Activated T-cell treated with anti-CD3 and anti-CD28 coated beads, Interleukin-2, amount 50 U/mL, for 4 hours (primary cell): ENCODE measurements around the gene MYL11. TPM values are rescaled to one million over a fixed set of nuclear protein-coding genes. Genes with fewer than 3 reads are reported as not detected.

Source experiments
- total RNA-seq, 3 donors: library from RNA; stranded (reverse); gene quantifications; one replicate each; pipeline ENCODE4 v1.2.1, GENCODE V29; 2021

The MYL11 gene
- total RNA-seq, 3 donors from 2014 or later, result 0.76 TPM; not detected in 2

Other genes with a start within 250 kb of the MYL11 start
- 100 to 1,000 TPM; 747 to 940 (median 832) TPM for gene CORO1A, start 191.2 kb upstream of the MYL11 start, total RNA-seq
- gene BOLA2B, start 181.1 kb upstream of the MYL11 start, total RNA-seq, result 100 to 1,000 TPM; 468 to 531 (median 481) TPM
- gene SLX1A, start 180.9 kb upstream of the MYL11 start, total RNA-seq, result 100 to 1,000 TPM in 1 of 3 donors, 10 to 100 TPM in 2; 84.5 to 110 (median 95.6) TPM
- 1 to 10 TPM; 6.8 to 7.6 (median 7.0) TPM for gene SULT1A3, start 175.5 kb upstream of the MYL11 start, total RNA-seq
- gene NPIPB13, start 126.3 kb upstream of the MYL11 start, total RNA-seq, result 10 to 100 TPM in 1 of 3 donors, 1 to 10 TPM in 2; 8.2 to 10.2 (median 8.3) TPM
- 10 to 100 TPM; 95.2 to 97.2 (median 96.8) TPM for gene CD2BP2, start 19.5 kb upstream of the MYL11 start, total RNA-seq
- gene TBC1D10B, start 4.3 kb upstream of the MYL11 start, total RNA-seq, result 10 to 100 TPM; 48.2 to 52.5 (median 49.6) TPM
- gene SEPTIN1, start 7.8 kb downstream of the MYL11 start, total RNA-seq, result 100 to 1,000 TPM; 133 to 164 (median 152) TPM
- gene ZNF48, start 20.6 kb downstream of the MYL11 start, total RNA-seq, result 10 to 100 TPM; 18.0 to 19.2 (median 18.1) TPM
- 1 to 10 TPM; 7.1 to 9.8 (median 9.4) TPM for gene ZNF771, start 32.8 kb downstream of the MYL11 start, total RNA-seq
- gene DCTPP1, start 55.2 kb downstream of the MYL11 start, total RNA-seq, result 100 to 1,000 TPM; 226 to 283 (median 250) TPM
- 10 to 100 TPM; 64.5 to 69.1 (median 67.1) TPM for gene SEPHS2, start 71.1 kb downstream of the MYL11 start, total RNA-seq
- gene ITGAL, start 97.9 kb downstream of the MYL11 start, total RNA-seq, result 100 to 1,000 TPM; 193 to 259 (median 220) TPM
- 10 to 100 TPM in 2 of 3 donors, 1 to 10 TPM in 1; 9.1 to 10.7 (median 10.5) TPM for gene ZNF768, start 151.8 kb downstream of the MYL11 start, total RNA-seq
- gene ZNF747, start 160.1 kb downstream of the MYL11 start, total RNA-seq, result 10 to 100 TPM; 14.2 to 15.4 (median 15.2) TPM
- 10 to 100 TPM; 21.2 to 23.4 (median 22.5) TPM for gene ZNF764, start 183.6 kb downstream of the MYL11 start, total RNA-seq
- gene ZNF688, start 196.9 kb downstream of the MYL11 start, total RNA-seq, result 1 to 10 TPM; 5.6 to 8.1 (median 7.4) TPM
- gene ZNF785, start 210.9 kb downstream of the MYL11 start, total RNA-seq, result 1 to 10 TPM; 4.7 to 9.5 (median 6.8) TPM
- gene ZNF689, start 235.6 kb downstream of the MYL11 start, total RNA-seq, result 10 to 100 TPM; 15.4 to 16.9 (median 16.0) TPM